Islet precursor cell (in vitro differentiated cells): ENCODE data around the gene FLOT2.
"Not testable (repeated sequence)": the region's sequence is repeated elsewhere in the genome, so short reads cannot be mapped to it uniquely, and the experiment has no call there.

Experiments used
- DNase-seq: peaks from one replicate; pipeline ENCODE4 v3.0.0-alpha.2; 2018

Gene FLOT2

DNA sequence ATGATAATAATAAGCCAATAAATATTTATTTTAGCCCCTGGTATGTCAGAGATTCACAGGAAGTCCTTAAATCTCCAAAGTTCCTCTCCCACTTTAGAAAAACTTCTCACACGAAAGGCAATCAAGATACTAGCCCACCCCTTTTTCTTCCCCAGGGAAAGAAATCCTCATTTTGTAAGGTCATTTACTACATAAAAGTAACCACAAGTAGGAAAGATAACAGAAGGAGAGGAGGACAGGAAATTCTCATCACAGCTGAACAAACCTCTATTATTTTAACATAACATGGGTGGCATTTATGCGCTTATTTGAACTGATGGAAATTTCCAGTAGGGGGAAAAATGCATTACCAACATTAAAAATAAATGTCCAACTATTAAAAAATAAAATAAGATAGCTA is 58.3 kb downstream of the FLOT2 start:
- no peak for DNase-seq

DNA sequence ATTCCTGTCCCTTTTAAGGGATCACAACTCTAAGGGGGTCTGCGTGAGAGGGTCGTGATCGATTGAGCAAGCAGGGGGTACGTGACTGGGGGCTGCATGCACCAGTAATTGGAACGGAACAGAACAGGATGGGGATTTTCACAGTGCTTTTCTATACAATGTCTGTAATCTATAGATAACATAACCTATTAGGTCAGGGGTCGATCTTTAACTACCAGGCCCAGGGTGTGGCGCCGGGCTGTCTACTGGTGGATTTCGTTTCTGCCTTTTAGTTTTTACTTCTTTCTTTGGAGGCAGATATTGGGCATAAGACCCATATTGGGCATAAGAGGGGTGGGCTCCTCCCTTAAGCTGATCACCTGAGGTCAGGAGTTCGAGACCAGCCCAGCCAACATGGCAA is 61.0 kb downstream of the FLOT2 start:
- not testable (repeated sequence) for DNase-seq

DNA sequence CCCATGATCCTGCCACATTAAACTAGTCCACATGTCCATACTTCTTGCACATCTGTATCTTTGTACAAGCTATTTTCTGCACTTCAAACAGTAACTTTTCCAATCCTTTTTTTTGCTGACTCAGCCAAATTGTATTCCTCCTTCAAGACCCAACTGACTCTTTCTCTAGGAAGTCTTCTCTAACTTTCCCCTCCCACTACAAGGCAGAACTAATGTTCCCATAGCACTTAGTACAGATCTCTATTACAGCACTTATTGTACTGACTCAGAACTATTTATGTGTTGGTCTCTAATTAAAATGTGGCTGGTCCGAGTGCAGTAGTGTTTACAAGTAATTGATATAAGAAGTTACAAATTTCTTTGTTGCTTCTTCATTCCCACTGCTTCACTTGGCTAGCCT is 63.1 kb downstream of the FLOT2 start:
- DNase-seq = no peak
